ENCODE measurements around the gene AIFM1. TPM values are rescaled to one million over a fixed set of nuclear protein-coding genes. Genes with fewer than 3 reads are reported as not detected.

The AIFM1 gene
- total RNA-seq, 2 donors from 2014 or later = 85.2 to 89.0 TPM

GRCh38 chrX:130197464-130197863 lies 31.8 kb upstream of the AIFM1 start:
- no peak overlapping the region for H3K27ac ChIP-seq
- no peak overlapping the region for H3K4me3 ChIP-seq
- TF ChIP-seq, protein P1, sequence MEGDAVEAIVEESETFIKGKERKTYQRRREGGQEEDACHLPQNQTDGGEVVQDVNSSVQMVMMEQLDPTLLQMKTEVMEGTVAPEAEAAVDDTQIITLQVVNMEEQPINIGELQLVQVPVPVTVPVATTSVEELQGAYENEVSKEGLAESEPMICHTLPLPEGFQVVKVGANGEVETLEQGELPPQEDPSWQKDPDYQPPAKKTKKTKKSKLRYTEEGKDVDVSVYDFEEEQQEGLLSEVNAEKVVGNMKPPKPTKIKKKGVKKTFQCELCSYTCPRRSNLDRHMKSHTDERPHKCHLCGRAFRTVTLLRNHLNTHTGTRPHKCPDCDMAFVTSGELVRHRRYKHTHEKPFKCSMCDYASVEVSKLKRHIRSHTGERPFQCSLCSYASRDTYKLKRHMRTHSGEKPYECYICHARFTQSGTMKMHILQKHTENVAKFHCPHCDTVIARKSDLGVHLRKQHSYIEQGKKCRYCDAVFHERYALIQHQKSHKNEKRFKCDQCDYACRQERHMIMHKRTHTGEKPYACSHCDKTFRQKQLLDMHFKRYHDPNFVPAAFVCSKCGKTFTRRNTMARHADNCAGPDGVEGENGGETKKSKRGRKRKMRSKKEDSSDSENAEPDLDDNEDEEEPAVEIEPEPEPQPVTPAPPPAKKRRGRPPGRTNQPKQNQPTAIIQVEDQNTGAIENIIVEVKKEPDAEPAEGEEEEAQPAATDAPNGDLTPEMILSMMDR (IDR thresholded peaks at IDR 0.05) = no peak
- H3K4me1 ChIP-seq = no peaks in the 10 kb centered on the region
- intact Hi-C loops (cut with DNase I) = loop anchor here (10.0 kb wide), 1 partner anchor 593 kb away; no protein-coding TSS in a partner anchor
- H3K27me3 ChIP-seq = no peaks in the 10 kb centered on the region
- DNase-seq = no peak
- no peak overlapping the region for H3K9ac ChIP-seq (ENCODE audit: low read depth in 2 of 2, low read length in 2 of 2)
- no peaks in the 10 kb centered on the region for H3K9me3 ChIP-seq
- no peaks in the 10 kb centered on the region for H3K36me3 ChIP-seq

- no peaks in the 10 kb centered on the region for H3K9me3 ChIP-seq
- DNase-seq = no peak
- H3K4me3 ChIP-seq = no peak overlapping the region
- TF ChIP-seq, protein P1 (IDR thresholded peaks at IDR 0.05) = no peak
- no peaks in the 10 kb centered on the region for H3K27me3 ChIP-seq
- intact Hi-C loops (cut with DNase I) = loop anchor here (10.0 kb wide), 1 partner anchor 592 kb away; no protein-coding TSS in a partner anchor
- H3K9ac ChIP-seq (ENCODE audit: low read depth in 2 of 2, low read length in 2 of 2) = no peak overlapping the region
- no peaks in the 10 kb centered on the region for H3K36me3 ChIP-seq
- no peak overlapping the region for H3K27ac ChIP-seq
- no peaks in the 10 kb centered on the region for H3K4me1 ChIP-seq
These were observed 30.8 kb upstream of the AIFM1 start for GRCh38 chrX:130196466-130196865.

- TF ChIP-seq, protein P1 (IDR thresholded peaks at IDR 0.05) = no peak
- Histone ChIP-seq H3K27me3 (no peaks in the 10 kb centered on the region), H3K27ac (no peak overlapping the region), H3K4me3 (no peak overlapping the region), H3K4me1 (no peaks in the 10 kb centered on the region), H3K36me3 (no peaks in the 10 kb centered on the region), H3K9ac (ENCODE audit: low read depth in 2 of 2, low read length in 2 of 2) (no peak overlapping the region), H3K9me3 (no peaks in the 10 kb centered on the region)
- no peak for DNase-seq
- intact Hi-C loops (cut with DNase I) = loop anchor here (5.0 to 10.0 kb wide), 3 partner anchors 108 to 586 kb away; no protein-coding TSS in a partner anchor
These were observed 25.2 kb upstream of the AIFM1 start for GRCh38 chrX:130190801-130191200.

DNA sequence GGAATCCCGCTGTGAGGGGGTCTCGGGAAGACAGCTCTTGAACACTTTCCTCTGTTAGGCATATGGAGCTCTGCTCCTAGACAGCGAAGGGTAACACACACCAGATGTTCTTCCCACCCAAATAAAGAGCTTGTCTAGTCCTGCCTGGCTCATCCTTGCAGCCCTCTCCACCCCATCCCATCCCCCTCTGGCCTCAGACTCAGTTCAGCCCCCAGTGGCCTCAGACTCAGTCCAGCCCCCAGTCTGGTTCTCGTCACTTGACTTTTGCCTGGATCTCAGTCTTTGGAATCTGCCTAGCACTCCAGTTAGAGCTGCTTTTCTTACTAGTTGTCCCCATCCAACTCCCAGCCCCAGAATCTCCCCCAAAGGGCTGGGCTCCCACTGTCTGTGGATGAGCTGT lies 21.0 kb upstream of the AIFM1 start:
- intact Hi-C loops (cut with DNase I) = no loop called here
- Histone ChIP-seq H3K36me3 (no peaks in the 10 kb centered on the region), H3K27ac (no peak overlapping the region), H3K27me3 (no peaks in the 10 kb centered on the region), H3K9me3 (no peaks in the 10 kb centered on the region), H3K9ac (ENCODE audit: low read depth in 2 of 2, low read length in 2 of 2) (no peak overlapping the region), H3K4me1 (no peaks in the 10 kb centered on the region), H3K4me3 (no peak overlapping the region)
- no peak for DNase-seq
- TF ChIP-seq, protein P1 (IDR thresholded peaks at IDR 0.05) = no peak

- intact Hi-C loops (cut with DNase I) = no loop called here
- H3K9me3 ChIP-seq = no peaks in the 10 kb centered on the region
- H3K27me3 ChIP-seq = no peaks in the 10 kb centered on the region
- no peak overlapping the region for H3K9ac ChIP-seq (ENCODE audit: low read depth in 2 of 2, low read length in 2 of 2)
- TF ChIP-seq, protein P1 (IDR thresholded peaks at IDR 0.05) = no peak
- H3K27ac ChIP-seq = no peak overlapping the region
- no peak for DNase-seq
- H3K4me3 ChIP-seq = no peak overlapping the region
- H3K4me1 ChIP-seq = no peaks in the 10 kb centered on the region
- no peaks in the 10 kb centered on the region for H3K36me3 ChIP-seq
These were observed 19.2 kb upstream of the AIFM1 start for GRCh38 chrX:130184857-130185256.

All from colonic mucosa (tissue), 4 donors.